ENCODE data around the gene CARHSP1.
"Not testable (repeated sequence)": the region's sequence is repeated elsewhere in the genome, so short reads cannot be mapped to it uniquely, and the experiment has no call there.

CARHSP1 gene

GRCh38 chr16:8868416-8869211, at the start of gene CARHSP1:
Gene CARHSP1, minus strand, starts transcription at chr16:8869006. Its CDS starts 9,678 bp downstream, at chr16:8859328.
- peak; percentile 83 for DNase-seq (ENCODE audit: low spot score)

GRCh38 chr16:8917336-8917735, 48.5 kb upstream of the CARHSP1 start:
- DNase-seq (ENCODE audit: low spot score), result not testable (repeated sequence)

- DNase-seq (ENCODE audit: low spot score), result no peak
Observed at GRCh38 chr16:8916541-8917225, 47.9 kb upstream of the CARHSP1 start.

- no peak for DNase-seq (ENCODE audit: low spot score)
Observed at GRCh38 chr16:8915722-8916301, 47.0 kb upstream of the CARHSP1 start.

GRCh38 chr16:8914098-8914497, 45.3 kb upstream of the CARHSP1 start:
- DNase-seq (ENCODE audit: low spot score), result no peak

- no peak for DNase-seq (ENCODE audit: low spot score)
Observed at GRCh38 chr16:8912793-8913192, 44.0 kb upstream of the CARHSP1 start.

GRCh38 chr16:8910811-8911210, 42.0 kb upstream of the CARHSP1 start:
- no peak for DNase-seq (ENCODE audit: low spot score)

- DNase-seq (ENCODE audit: low spot score), result no peak
Observed at GRCh38 chr16:8908810-8909468, 40.1 kb upstream of the CARHSP1 start.

- no peak for DNase-seq (ENCODE audit: low spot score)
Observed at GRCh38 chr16:8907096-8907495, 38.3 kb upstream of the CARHSP1 start.

GRCh38 chr16:8905795-8906591, 37.2 kb upstream of the CARHSP1 start:
- no peak for DNase-seq (ENCODE audit: low spot score)

- no peak for DNase-seq (ENCODE audit: low spot score)
Observed at GRCh38 chr16:8905168-8905762, 36.5 kb upstream of the CARHSP1 start.

GRCh38 chr16:8904018-8904430, 35.2 kb upstream of the CARHSP1 start:
- no peak for DNase-seq (ENCODE audit: low spot score)

GRCh38 chr16:8903004-8903403, 34.2 kb upstream of the CARHSP1 start:
- no peak for DNase-seq (ENCODE audit: low spot score)

GRCh38 chr16:8901320-8901861, 32.6 kb upstream of the CARHSP1 start:
- DNase-seq (ENCODE audit: low spot score), result no peak

- no peak for DNase-seq (ENCODE audit: low spot score)
Observed at GRCh38 chr16:8900343-8900742, 31.5 kb upstream of the CARHSP1 start.

GRCh38 chr16:8899709-8900317, 31.0 kb upstream of the CARHSP1 start:
- DNase-seq (ENCODE audit: low spot score), result no peak

- DNase-seq (ENCODE audit: low spot score), result no peak
Observed at GRCh38 chr16:8898660-8899318, 30.0 kb upstream of the CARHSP1 start.

GRCh38 chr16:8894736-8895334, 26.0 kb upstream of the CARHSP1 start:
- no peak for DNase-seq (ENCODE audit: low spot score)

- no peak for DNase-seq (ENCODE audit: low spot score)
Observed at GRCh38 chr16:8893976-8894690, 25.3 kb upstream of the CARHSP1 start.
